Measurements from ENCODE around the gene COL13A1. TPM values are rescaled to one million over a fixed set of nuclear protein-coding genes. Genes with fewer than 3 reads are reported as not detected.

COL13A1 gene
- total and polyA plus RNA-seq, 4 donors, result 0.17 to 0.47 (median 0.18) TPM

DNA sequence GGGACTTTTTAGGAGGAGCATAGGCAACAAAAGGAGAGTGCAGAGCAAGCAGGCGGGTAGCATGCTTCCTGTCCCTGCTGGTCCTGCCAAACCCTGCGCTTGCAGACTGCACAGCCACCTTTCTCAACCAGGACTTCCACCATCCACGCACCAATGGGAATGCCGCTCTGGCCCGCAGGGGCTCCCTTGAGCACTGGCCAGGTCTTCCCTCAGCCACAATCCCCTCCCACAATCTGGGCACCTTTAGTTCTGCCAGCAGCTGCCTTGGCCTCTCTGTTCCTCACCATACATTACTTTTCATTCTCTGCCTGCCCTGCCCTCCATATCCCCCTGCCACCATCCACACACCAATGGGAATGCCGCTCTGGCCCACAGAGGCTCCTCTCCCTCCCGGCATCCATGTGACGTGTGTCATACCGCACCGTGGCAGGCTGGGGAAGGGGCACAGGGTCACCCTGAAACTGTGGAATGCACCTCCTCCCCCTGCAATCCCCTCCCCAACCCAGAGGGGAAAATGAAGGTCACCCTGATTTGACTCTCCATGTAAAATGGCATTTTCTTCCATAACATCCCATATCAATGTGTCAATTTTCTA is 153.6 kb downstream of the COL13A1 start:
- Histone ChIP-seq H3K9ac (ENCODE audit: low read depth in 1 of 2, low read length in 2 of 2) (no peak overlapping the region), H3K4me1 (ENCODE audit: control insufficient read depth in 4 of 4, insufficient read depth in 4 of 4, low read length in 3 of 4) (no peaks in the 10 kb centered on the region), H3K4me3 (ENCODE audit: low read depth in 1 of 3, low read length in 3 of 3) (no peak overlapping the region), H3K27me3 (ENCODE audit: control insufficient read depth in 4 of 4, insufficient read depth in 4 of 4, low read length in 3 of 4) (no peaks in the 10 kb centered on the region), H3K9me3 (ENCODE audit: control insufficient read depth in 4 of 4, low read length in 3 of 4) (no peaks in the 10 kb centered on the region), H3K36me3 (ENCODE audit: control insufficient read depth in 4 of 4, insufficient read depth in 3 of 4, low read depth in 1 of 4, low read length in 3 of 4) (no peaks in the 10 kb centered on the region), H3K27ac (ENCODE audit: low read depth in 1 of 2, low read length in 2 of 2) (no peak overlapping the region)
- TF ChIP-seq JUND (IDR thresholded peaks at IDR 0.05) (no peak), MAX (IDR thresholded peaks at IDR 0.05) (no peak), GABPA (IDR thresholded peaks at IDR 0.05 in 1 of 2, conservative IDR thresholded peaks at IDR 0.05 in 1 of 2) (no peak), TAF1 (conservative IDR thresholded peaks at IDR 0.05) (no peak), ZBTB33 (IDR thresholded peaks at IDR 0.05) (no peak), NR2F2 (IDR thresholded peaks at IDR 0.05) (no peak), RXRA (IDR thresholded peaks at IDR 0.05) (no peak), EGR1 (IDR thresholded peaks at IDR 0.05; ENCODE audit: low read depth in 2 of 2) (no peak), HNF4G (IDR thresholded peaks at IDR 0.05) (no peak), FOXA2 (IDR thresholded peaks at IDR 0.05) (no peak), ATF3 (IDR thresholded peaks at IDR 0.05) (no peak), HNF4A (conservative IDR thresholded peaks at IDR 0.05) (no peak), RAD21 (IDR thresholded peaks at IDR 0.05) (no peak)
- TF ChIP-seq, protein P1, sequence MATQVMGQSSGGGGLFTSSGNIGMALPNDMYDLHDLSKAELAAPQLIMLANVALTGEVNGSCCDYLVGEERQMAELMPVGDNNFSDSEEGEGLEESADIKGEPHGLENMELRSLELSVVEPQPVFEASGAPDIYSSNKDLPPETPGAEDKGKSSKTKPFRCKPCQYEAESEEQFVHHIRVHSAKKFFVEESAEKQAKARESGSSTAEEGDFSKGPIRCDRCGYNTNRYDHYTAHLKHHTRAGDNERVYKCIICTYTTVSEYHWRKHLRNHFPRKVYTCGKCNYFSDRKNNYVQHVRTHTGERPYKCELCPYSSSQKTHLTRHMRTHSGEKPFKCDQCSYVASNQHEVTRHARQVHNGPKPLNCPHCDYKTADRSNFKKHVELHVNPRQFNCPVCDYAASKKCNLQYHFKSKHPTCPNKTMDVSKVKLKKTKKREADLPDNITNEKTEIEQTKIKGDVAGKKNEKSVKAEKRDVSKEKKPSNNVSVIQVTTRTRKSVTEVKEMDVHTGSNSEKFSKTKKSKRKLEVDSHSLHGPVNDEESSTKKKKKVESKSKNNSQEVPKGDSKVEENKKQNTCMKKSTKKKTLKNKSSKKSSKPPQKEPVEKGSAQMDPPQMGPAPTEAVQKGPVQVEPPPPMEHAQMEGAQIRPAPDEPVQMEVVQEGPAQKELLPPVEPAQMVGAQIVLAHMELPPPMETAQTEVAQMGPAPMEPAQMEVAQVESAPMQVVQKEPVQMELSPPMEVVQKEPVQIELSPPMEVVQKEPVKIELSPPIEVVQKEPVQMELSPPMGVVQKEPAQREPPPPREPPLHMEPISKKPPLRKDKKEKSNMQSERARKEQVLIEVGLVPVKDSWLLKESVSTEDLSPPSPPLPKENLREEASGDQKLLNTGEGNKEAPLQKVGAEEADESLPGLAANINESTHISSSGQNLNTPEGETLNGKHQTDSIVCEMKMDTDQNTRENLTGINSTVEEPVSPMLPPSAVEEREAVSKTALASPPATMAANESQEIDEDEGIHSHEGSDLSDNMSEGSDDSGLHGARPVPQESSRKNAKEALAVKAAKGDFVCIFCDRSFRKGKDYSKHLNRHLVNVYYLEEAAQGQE (IDR thresholded peaks at IDR 0.05), result no peak
- WGBS, result 92% methylated on average over 10 of the region's 10 CpGs
- DNase-seq (ENCODE audit: low spot score), result no peak

DNA sequence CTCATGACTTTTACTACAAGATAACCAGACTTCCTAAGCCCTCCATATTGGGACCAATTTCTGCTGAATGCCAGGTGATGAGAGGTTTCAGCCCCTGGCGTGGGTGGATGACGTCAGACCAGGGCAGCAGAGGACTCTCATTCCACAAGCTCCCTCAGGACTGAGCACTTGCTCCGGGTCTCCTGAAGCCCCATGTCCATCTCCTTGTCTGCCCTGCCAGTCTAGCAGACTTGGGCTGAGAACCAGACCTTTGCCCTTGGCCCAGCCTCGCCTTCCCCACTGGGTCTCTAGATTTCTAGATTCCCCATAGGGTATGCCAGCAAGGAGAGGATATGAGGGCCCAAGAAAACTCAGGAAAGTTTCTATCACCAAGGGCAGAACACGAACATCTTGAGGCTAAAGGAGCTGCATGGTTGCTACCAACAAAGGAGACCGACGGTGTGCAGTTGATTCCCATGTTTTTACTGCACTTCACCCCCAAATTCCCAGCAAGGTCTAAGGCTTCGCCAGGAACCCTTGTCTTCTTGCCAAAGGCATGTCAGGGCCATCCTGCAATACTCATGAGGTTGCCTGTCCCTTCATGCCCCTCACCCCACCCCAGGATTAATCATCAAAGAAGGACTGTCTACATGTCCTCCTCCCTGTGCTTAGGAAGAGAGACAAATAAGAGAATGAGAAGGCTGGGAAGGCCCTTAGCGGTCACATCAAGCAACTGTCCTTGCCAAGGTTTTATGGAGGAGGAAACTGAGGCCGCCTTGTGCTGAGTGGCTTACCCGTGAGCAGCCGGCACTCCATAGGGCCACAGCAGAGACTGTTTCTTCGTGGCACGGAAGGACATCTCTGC is 154.4 kb downstream of the COL13A1 start:
- no peak overlapping the region for H3K4me3 ChIP-seq (ENCODE audit: low read depth in 1 of 3, low read length in 3 of 3)
- H3K4me1 ChIP-seq (ENCODE audit: control insufficient read depth in 4 of 4, insufficient read depth in 4 of 4, low read length in 3 of 4), result no peaks in the 10 kb centered on the region
- no peaks in the 10 kb centered on the region for H3K9me3 ChIP-seq (ENCODE audit: control insufficient read depth in 4 of 4, low read length in 3 of 4)
- TF ChIP-seq MAX (IDR thresholded peaks at IDR 0.05) (no peak), JUND (IDR thresholded peaks at IDR 0.05) (no peak)
- WGBS, result 95% methylated on average over 14 of the region's 14 CpGs
- no peaks in the 10 kb centered on the region for H3K27me3 ChIP-seq (ENCODE audit: control insufficient read depth in 4 of 4, insufficient read depth in 4 of 4, low read length in 3 of 4)
- H3K36me3 ChIP-seq (ENCODE audit: control insufficient read depth in 4 of 4, insufficient read depth in 3 of 4, low read depth in 1 of 4, low read length in 3 of 4), result no peaks in the 10 kb centered on the region
- no peak overlapping the region for H3K27ac ChIP-seq (ENCODE audit: low read depth in 1 of 2, low read length in 2 of 2)
- H3K9ac ChIP-seq (ENCODE audit: low read depth in 1 of 2, low read length in 2 of 2), result no peak overlapping the region
- no peak for DNase-seq (ENCODE audit: low spot score)
